Endodermal cell (in vitro differentiated cells): ENCODE data around the gene MYPOP. TPM values are rescaled to one million over a fixed set of nuclear protein-coding genes. Genes with fewer than 3 reads are reported as not detected.

Experiments used
- DNase-seq: peaks from one replicate; pipeline ENCODE4 v3.0.0-alpha.2; 2017
- H3K27ac ChIP-seq: 2 replicates; pipeline ENCODE4 v1.5.1; 2013; ENCODE audit warnings: mild to moderate bottlenecking, low read depth, low read length, moderate library complexity
- H3K27me3 ChIP-seq: 2 replicates; pipeline ENCODE4 v1.6.1; 2013; ENCODE audit warnings: mild to moderate bottlenecking, low read length, moderate library complexity; ENCODE audit not compliant: insufficient read depth, control insufficient read depth, poor library complexity, severe bottlenecking
- H3K36me3 ChIP-seq: 2 replicates; pipeline ENCODE4 v1.7.0; 2013; ENCODE audit warnings: mild to moderate bottlenecking, low read length, moderate library complexity; ENCODE audit not compliant: control insufficient read depth, insufficient read depth
- H3K4me1 ChIP-seq: one replicate; pipeline ENCODE4 v1.7.0; 2013; ENCODE audit warnings: low read length; ENCODE audit not compliant: control insufficient read depth, insufficient read depth
- H3K4me3 ChIP-seq: 2 replicates; pipeline ENCODE4 v1.5.1; 2013; ENCODE audit warnings: mild to moderate bottlenecking, low read length, moderate library complexity
- H3K9ac ChIP-seq: 2 replicates; pipeline ENCODE4 v1.6.1; 2013; ENCODE audit warnings: mild to moderate bottlenecking, low read length, moderate library complexity; ENCODE audit not compliant: poor library complexity, severe bottlenecking; ENCODE audit errors: extremely low read depth
- H3K9me3 ChIP-seq: 2 replicates; pipeline ENCODE4 v1.6.1; 2013; ENCODE audit warnings: mild to moderate bottlenecking, low read length, moderate library complexity; ENCODE audit not compliant: control insufficient read depth
- H3K27ac Mint-ChIP-seq: 2 replicates; pipeline ENCODE4 v1.8.0; 2020; ENCODE audit warnings: mixed read lengths
- H3K27me3 Mint-ChIP-seq: 2 replicates; pipeline ENCODE4 v1.8.0; 2021; ENCODE audit warnings: mild to moderate bottlenecking, mixed read lengths; ENCODE audit not compliant: insufficient read depth
- H3K36me3 Mint-ChIP-seq: 2 replicates; pipeline ENCODE4 v1.8.0; 2020; ENCODE audit warnings: low read depth, mixed read lengths
- H3K4me1 Mint-ChIP-seq: 2 replicates; pipeline ENCODE4 v1.8.0; 2020; ENCODE audit warnings: mixed read lengths
- H3K4me3 Mint-ChIP-seq: 2 replicates; pipeline ENCODE4 v1.8.0; 2020; ENCODE audit warnings: mild to moderate bottlenecking, moderate library complexity, mixed read lengths
- H3K9me3 Mint-ChIP-seq: 2 replicates; pipeline ENCODE4 v1.8.0; 2020; ENCODE audit warnings: mild to moderate bottlenecking, mixed read lengths
- CTCF ChIP-seq: fragments of 200-600 bp; sonication (generic); conservative IDR thresholded peaks from 2 replicates; pipeline ENCODE4 v1.5.0; 2021; ENCODE audit warnings: antibody characterized with exemption, mild to moderate bottlenecking
- WGBS, 2 experiments: methylation state at CpG; one replicate each; pipeline versions ENCODE4 v1.1.5 to v1.1.7; 2013; ENCODE audit warnings: missing lambda C conversion rate in 2 of 2, mixed read lengths in 1 of 2; ENCODE audit not compliant: insufficient coverage in 1 of 2, insufficient read length in 1 of 2; 5-methylcytosine and 5-hydroxymethylcytosine counted together
- total RNA-seq, 2 donors: library from RNA; stranded (reverse); fragmentation: NEBNext Ultra II Directional in 1 of 2; extraction: Animal tissue kit (Norgen Biotek cat#: 25700) in 1 of 2; gene quantifications; 2 replicates in 1 of 2; 3 replicates in 1 of 2; pipeline ENCODE4 v1.2.1, GENCODE V29; 2021

The MYPOP gene
- total RNA-seq, 2 donors from 2014 or later, result 13.6 to 19.9 TPM

- DNase-seq, result no peak
- H3K9ac ChIP-seq, result no peak overlapping the region
- H3K4me3 ChIP-seq, result no peak overlapping the region
- H3K36me3 Mint-ChIP-seq, result no peaks in the 10 kb centered on the region
- H3K9me3 Mint-ChIP-seq, result no peaks in the 10 kb centered on the region
- no peak overlapping the region for H3K27ac ChIP-seq
- H3K4me3 Mint-ChIP-seq, result no peak overlapping the region
- TF ChIP-seq CTCF, result no peak
- WGBS, 2 experiments, result 85 to 90% methylated on average over 2 of the region's 2 CpGs
- H3K9me3 ChIP-seq, result no peaks in the 10 kb centered on the region
- no peaks in the 10 kb centered on the region for H3K4me1 ChIP-seq
- H3K27me3 Mint-ChIP-seq, result peaks cover 65% of the 10 kb centered on the region
- H3K4me1 Mint-ChIP-seq, result peaks cover 1% of the 10 kb centered on the region
- peaks cover 18% of the 10 kb centered on the region for H3K27me3 ChIP-seq
- H3K27ac Mint-ChIP-seq, result no peak overlapping the region
- no peaks in the 10 kb centered on the region for H3K36me3 ChIP-seq
These were observed 26.8 kb upstream of the MYPOP start for GRCh38 chr19:45929247-45929646.

GRCh38 chr19:45927565-45928261 is 25.3 kb upstream of the MYPOP start:
- Mint-ChIP-seq H3K27me3 (peaks cover 56% of the 10 kb centered on the region), H3K4me1 (peaks cover 1% of the 10 kb centered on the region), H3K9me3 (no peaks in the 10 kb centered on the region), H3K36me3 (no peaks in the 10 kb centered on the region), H3K27ac (no peak overlapping the region), H3K4me3 (peak overlapping the region; percentile 30)
- Histone ChIP-seq H3K27ac (no peak overlapping the region), H3K9me3 (no peaks in the 10 kb centered on the region), H3K9ac (no peak overlapping the region), H3K36me3 (no peaks in the 10 kb centered on the region), H3K4me3 (peak overlapping the region; percentile 2), H3K27me3 (peaks cover 18% of the 10 kb centered on the region), H3K4me1 (no peaks in the 10 kb centered on the region)
- TF ChIP-seq CTCF, result peak; percentile 32
- peak; percentile 98 for DNase-seq
- 13 to 15% methylated on average over 23 to 32 of the region's 33 CpGs for WGBS, 2 experiments

GRCh38 chr19:45924891-45925447 is 22.6 kb upstream of the MYPOP start:
- H3K9me3 Mint-ChIP-seq, result no peaks in the 10 kb centered on the region
- H3K36me3 ChIP-seq, result no peaks in the 10 kb centered on the region
- H3K27me3 Mint-ChIP-seq, result peaks cover 30% of the 10 kb centered on the region
- H3K9ac ChIP-seq, result no peak overlapping the region
- TF ChIP-seq CTCF, result no peak
- H3K4me1 ChIP-seq, result no peaks in the 10 kb centered on the region
- H3K4me3 ChIP-seq, result no peak overlapping the region
- H3K36me3 Mint-ChIP-seq, result no peaks in the 10 kb centered on the region
- H3K27ac Mint-ChIP-seq, result no peak overlapping the region
- H3K27ac ChIP-seq, result no peak overlapping the region
- no peak overlapping the region for H3K4me3 Mint-ChIP-seq
- peaks cover 6% of the 10 kb centered on the region for H3K4me1 Mint-ChIP-seq
- DNase-seq, result no peak
- H3K9me3 ChIP-seq, result no peaks in the 10 kb centered on the region
- WGBS, 2 experiments, result 78% methylated on average over 4 to 6 of the region's 6 CpGs
- peaks cover 8% of the 10 kb centered on the region for H3K27me3 ChIP-seq
